Brain microvascular endothelial cell (primary cell): ENCODE data around the gene CLDN34.

Experiments used
- DNase-seq: peaks from one replicate; pipeline ENCODE4 v3.0.0-alpha.2; 2020
- H3K27ac ChIP-seq: fragments of 250-450 bp; sonication (Bioruptor Pico); 2 replicates; pipeline ENCODE4 v1.5.1; 2020; ENCODE audit warnings: mild to moderate bottlenecking, moderate library complexity
- H3K27me3 ChIP-seq: fragments of 250-450 bp; sonication (Bioruptor Pico); replicated peaks from 2 replicates; pipeline ENCODE4 v1.5.1; 2020; ENCODE audit warnings: mild to moderate bottlenecking
- H3K36me3 ChIP-seq: fragments of 250-450 bp; sonication (Bioruptor Pico); replicated peaks from 2 replicates; pipeline ENCODE4 v1.5.1; 2020; ENCODE audit warnings: mild to moderate bottlenecking
- H3K4me3 ChIP-seq: 2 replicates; pipeline ENCODE4 v1.5.1; 2011; ENCODE audit warnings: low read depth, mild to moderate bottlenecking, control low read depth, low read length, moderate library complexity
- CTCF ChIP-seq: IDR thresholded peaks from 2 replicates; pipeline ENCODE4 v1.5.1; 2011; ENCODE audit warnings: low read depth, mild to moderate bottlenecking, moderate library complexity, low read length, control low read depth, inconsistent platforms; ENCODE audit errors: missing control alignments
- in situ Hi-C: cut with HindIII; loops from 2 replicates; pipeline ENCODE4 v1.10.0; 2017; ENCODE audit warnings: low sequenced_read_pairs, low pct_ligation_motif_present

CLDN34 gene

GRCh38 chrX:9943420-9943819, 23.7 kb upstream of the CLDN34 start:
- DNase-seq = no peak
- Histone ChIP-seq H3K27me3 (no peaks in the 10 kb centered on the region), H3K36me3 (no peaks in the 10 kb centered on the region), H3K27ac (no peak overlapping the region), H3K4me3 (no peak overlapping the region)
- in situ Hi-C loops = no loop called here
- no peak for TF ChIP-seq CTCF

- no peak for DNase-seq
- H3K36me3 ChIP-seq = no peaks in the 10 kb centered on the region
- in situ Hi-C loops = no loop called here
Observed at GRCh38 chrX:9947131-9947794, 19.9 kb upstream of the CLDN34 start.

GRCh38 chrX:9948406-9948805, 18.8 kb upstream of the CLDN34 start:
- no peak for TF ChIP-seq CTCF
- in situ Hi-C loops = no loop called here
- Histone ChIP-seq H3K27me3 (no peaks in the 10 kb centered on the region), H3K27ac (no peak overlapping the region), H3K36me3 (no peaks in the 10 kb centered on the region), H3K4me3 (no peak overlapping the region)
- no peak for DNase-seq

More at GRCh38 chrX:9947131-9947794, 19.9 kb upstream of the CLDN34 start:
- Histone ChIP-seq H3K27me3 (no peaks in the 10 kb centered on the region), H3K27ac (no peak overlapping the region), H3K4me3 (no peak overlapping the region)
- TF ChIP-seq CTCF = no peak

GRCh38 chrX:9952300-9952699, 14.9 kb upstream of the CLDN34 start:
- in situ Hi-C loops = no loop called here
- no peak overlapping the region for H3K27ac ChIP-seq
- no peaks in the 10 kb centered on the region for H3K27me3 ChIP-seq
- TF ChIP-seq CTCF = no peak
- H3K36me3 ChIP-seq = no peaks in the 10 kb centered on the region
- no peak for DNase-seq
- no peak overlapping the region for H3K4me3 ChIP-seq

GRCh38 chrX:9953396-9953795, 13.8 kb upstream of the CLDN34 start:
- TF ChIP-seq CTCF = no peak
- Histone ChIP-seq H3K36me3 (no peaks in the 10 kb centered on the region), H3K4me3 (no peak overlapping the region), H3K27ac (no peak overlapping the region), H3K27me3 (no peaks in the 10 kb centered on the region)
- DNase-seq = no peak
- in situ Hi-C loops = no loop called here

GRCh38 chrX:9955506-9955905, 11.7 kb upstream of the CLDN34 start:
- H3K4me3 ChIP-seq = no peak overlapping the region
- H3K27me3 ChIP-seq = no peaks in the 10 kb centered on the region
- TF ChIP-seq CTCF = no peak
- in situ Hi-C loops = no loop called here
- H3K36me3 ChIP-seq = no peaks in the 10 kb centered on the region
- H3K27ac ChIP-seq = no peak overlapping the region
- peak; percentile 23 for DNase-seq
